Thyroid gland (tissue), 4 donors: ENCODE measurements around the gene SOCS4. TPM values are rescaled to one million over a fixed set of nuclear protein-coding genes. Genes with fewer than 3 reads are reported as not detected.

Experiments used
- DNase-seq, 2 donors: peaks; one replicate each; pipeline ENCODE4 v3.0.0-alpha.2; 2019
- H3K27ac ChIP-seq, 3 donors: fragments of 200-600 bp; sonication (generic); 1 replicate in 2 of 3; 2 replicates in 1 of 3; pipeline ENCODE4 v1.5.1; 2016 to 2019; ENCODE audit warnings: mild to moderate bottlenecking in 1 of 3, moderate library complexity in 1 of 3
- H3K27me3 ChIP-seq: fragments of 200-600 bp; sonication (generic); one replicate; pipeline ENCODE4 v1.5.1; 2019
- H3K36me3 ChIP-seq, 2 donors: fragments of 200-600 bp; sonication (generic); one replicate each; pipeline ENCODE4 v1.5.1; 2016 to 2019
- H3K4me1 ChIP-seq, 2 donors: fragments of 200-600 bp; sonication (generic); one replicate each; pipeline ENCODE4 v1.5.1; 2017 to 2019
- H3K4me3 ChIP-seq, 3 donors: fragments of 200-600 bp; sonication (generic); replicated peaks in 1 of 3; 1 replicate in 2 of 3; 2 replicates in 1 of 3; pipeline ENCODE4 v1.5.1; 2016; ENCODE audit warnings: mild to moderate bottlenecking in 1 of 3
- H3K9me3 ChIP-seq: fragments of 200-600 bp; sonication (generic); one replicate; pipeline ENCODE4 v1.5.1; 2017
- CTCF ChIP-seq, 6 experiments: fragments of 200-600 bp in 3 of 6; fragments of 450-650 bp in 3 of 6; sonication (generic) in 3 of 6; IDR thresholded peaks; one replicate each; pipeline ENCODE4 v1.5.1; 2016 to 2019; ENCODE audit warnings: antibody characterized with exemption in 6 of 6, mild to moderate bottlenecking in 2 of 6, inconsistent platforms in 1 of 6, moderate library complexity in 1 of 6
- POLR2A ChIP-seq, 2 donors: fragments of 450-650 bp; IDR thresholded peaks; one replicate each; pipeline ENCODE4 v1.6.1; 2017; ENCODE audit warnings: antibody characterized with exemption in 2 of 2, mild to moderate bottlenecking in 2 of 2, moderate library complexity in 1 of 2
- WGBS, 2 donors: methylation state at CpG; one replicate each; pipeline ENCODE4 v1.1.5; 2017; 5-methylcytosine and 5-hydroxymethylcytosine counted together
- intact Hi-C: fragments of 100-400 bp; cut with DNase I; formaldehyde crosslinking; loops from one replicate; pipeline ENCODE4 v1.15.1; 2023
- total RNA-seq, 4 donors: library from RNA; depleted of rRNA; stranded (reverse); fragments of >200 nt; gene quantifications; one replicate each; pipeline ENCODE4 v1.2.3, GENCODE V29; 2016

Gene SOCS4
- total RNA-seq, 4 donors from 2014 or later: 18.2 to 26.5 (median 19.7) TPM

GRCh38 chr14:55043528-55043927, 16.5 kb downstream of the SOCS4 start:
- WGBS, 2 donors: 97% methylated on average over 5 of the region's 5 CpGs
- Histone ChIP-seq H3K27ac (no peak overlapping the region), H3K36me3 (peaks cover 8 to 9% of the 10 kb centered on the region in 2 donors), H3K27me3 (no peaks in the 10 kb centered on the region), H3K4me3 (no peak overlapping the region), H3K9me3 (no peaks in the 10 kb centered on the region), H3K4me1 (no peaks in the 10 kb centered on the region)
- no peak for DNase-seq
- intact Hi-C loops: no loop called here
- TF ChIP-seq POLR2A (IDR thresholded peaks at IDR 0.05): no peak
- TF ChIP-seq CTCF (IDR thresholded peaks at IDR 0.05): no peak

- no peaks in the 10 kb centered on the region for H3K27me3 ChIP-seq
- no peak overlapping the region for H3K4me3 ChIP-seq
- intact Hi-C loops: no loop called here
- no peak overlapping the region for H3K27ac ChIP-seq
- no peaks in the 10 kb centered on the region for H3K4me1 ChIP-seq
- peaks cover 8 to 9% of the 10 kb centered on the region in 2 donors for H3K36me3 ChIP-seq
- no peak for DNase-seq
- TF ChIP-seq POLR2A (IDR thresholded peaks at IDR 0.05): no peak
- no peak for TF ChIP-seq CTCF (IDR thresholded peaks at IDR 0.05)
- no peaks in the 10 kb centered on the region for H3K9me3 ChIP-seq
Measured at GRCh38 chr14:55045087-55045486, 18.1 kb downstream of the SOCS4 start.

GRCh38 chr14:55047301-55048053, 20.4 kb downstream of the SOCS4 start:
- Histone ChIP-seq H3K27ac (no peak overlapping the region), H3K9me3 (no peaks in the 10 kb centered on the region), H3K4me1 (peaks cover 0 to 8% of the 10 kb centered on the region in 2 donors), H3K36me3 (peaks cover 8 to 9% of the 10 kb centered on the region in 2 donors), H3K27me3 (no peaks in the 10 kb centered on the region), H3K4me3 (no peak overlapping the region)
- intact Hi-C loops: no loop called here
- 91% methylated on average over 5 of the region's 5 CpGs for WGBS, 2 donors
- DNase-seq: no peak
- TF ChIP-seq POLR2A (IDR thresholded peaks at IDR 0.05): no peak
- TF ChIP-seq CTCF (IDR thresholded peaks at IDR 0.05): no peak

- DNase-seq: no peak
- no peaks in the 10 kb centered on the region for H3K9me3 ChIP-seq
- TF ChIP-seq POLR2A (IDR thresholded peaks at IDR 0.05) (no peak), CTCF (IDR thresholded peaks at IDR 0.05) (no peak)
- peaks cover 11 to 20% of the 10 kb centered on the region in 2 donors for H3K4me1 ChIP-seq
- 86 to 90% methylated on average over 2 of the region's 2 CpGs for WGBS, 2 donors
- no peak overlapping the region for H3K4me3 ChIP-seq
- no peaks in the 10 kb centered on the region for H3K27me3 ChIP-seq
- intact Hi-C loops: no loop called here
- H3K36me3 ChIP-seq: peaks cover under 1 to 2% of the 10 kb centered on the region in 2 donors
- no peak overlapping the region for H3K27ac ChIP-seq
Measured at GRCh38 chr14:55048900-55049436, 21.9 kb downstream of the SOCS4 start.

- peak overlapping the region; percentile 61 to 100 (median 100) for H3K27ac ChIP-seq
- no peaks in the 10 kb centered on the region for H3K36me3 ChIP-seq
- peak overlapping the region in 2 of 3 donors; percentile 12 to 81 for H3K4me3 ChIP-seq
- H3K27me3 ChIP-seq: no peaks in the 10 kb centered on the region
- WGBS, 2 donors: 0 to 1% methylated on average over 10 of the region's 10 CpGs
- H3K9me3 ChIP-seq: no peaks in the 10 kb centered on the region
- TF ChIP-seq POLR2A (IDR thresholded peaks at IDR 0.05) (no peak), CTCF (IDR thresholded peaks at IDR 0.05) (no peak)
- DNase-seq: no peak
- peaks cover 11 to 20% of the 10 kb centered on the region in 2 donors for H3K4me1 ChIP-seq
- intact Hi-C loops: no loop called here
Measured at GRCh38 chr14:55051165-55051422, 24.1 kb downstream of the SOCS4 start.
